Liver (tissue), 3 donors: Measurements from ENCODE around the gene AP1S1.

Experiments
- ATF3 ChIP-seq: IDR thresholded peaks from 2 replicates; pipeline ENCODE4 v1.6.1; 2016; ENCODE audit warnings: antibody characterized with exemption
- CTCF ChIP-seq: fragments of 150-350 bp; IDR thresholded peaks from 2 replicates; pipeline ENCODE4 v1.5.1; 2017; ENCODE audit warnings: improper control_type of control experiment, low read depth, low read length; ENCODE audit not compliant: missing input control
- GABPA ChIP-seq, 2 donors: IDR thresholded peaks in 1 of 2; conservative IDR thresholded peaks in 1 of 2; 2 replicates each; pipeline ENCODE4 v1.6.1; 2016; ENCODE audit warnings: antibody characterized with exemption in 2 of 2, mild to moderate bottlenecking in 1 of 2, moderate library complexity in 1 of 2
- JUND ChIP-seq, 2 donors: IDR thresholded peaks; 2 replicates each; pipeline ENCODE4 v1.6.1; 2016; ENCODE audit warnings: antibody characterized with exemption in 2 of 2
- MAX ChIP-seq: IDR thresholded peaks from 2 replicates; pipeline ENCODE4 v1.6.1; 2016; ENCODE audit warnings: antibody characterized with exemption
- RAD21 ChIP-seq, 2 donors: IDR thresholded peaks; 2 replicates each; pipeline ENCODE4 v1.6.1; 2016; ENCODE audit warnings: antibody characterized with exemption in 2 of 2, mild to moderate bottlenecking in 2 of 2
- REST ChIP-seq: IDR thresholded peaks from 2 replicates; pipeline ENCODE4 v1.6.1; 2016; ENCODE audit warnings: antibody characterized with exemption, mild to moderate bottlenecking
- RXRA ChIP-seq, 2 donors: IDR thresholded peaks; 2 replicates each; pipeline ENCODE4 v1.6.1; 2017 to 2018; ENCODE audit warnings: antibody characterized with exemption in 2 of 2, mild to moderate bottlenecking in 1 of 2
- SP1 ChIP-seq: IDR thresholded peaks from 2 replicates; pipeline ENCODE4 v1.6.1; 2018; ENCODE audit warnings: antibody characterized with exemption, mild to moderate bottlenecking
- TAF1 ChIP-seq: conservative IDR thresholded peaks from 2 replicates; pipeline ENCODE4 v1.6.1; 2016; ENCODE audit warnings: antibody characterized with exemption, mild to moderate bottlenecking
- YY1 ChIP-seq: IDR thresholded peaks from 2 replicates; pipeline ENCODE4 v1.6.1; 2016; ENCODE audit warnings: antibody characterized with exemption, mild to moderate bottlenecking
- ZBTB33 ChIP-seq: IDR thresholded peaks from 2 replicates; pipeline ENCODE4 v1.6.1; 2016; ENCODE audit warnings: antibody characterized with exemption
- donor health status: healthy.
- donor health status: healthy.

- TF ChIP-seq REST (no peak), ATF3 (no peak), RAD21 (IDR thresholded peaks at IDR 0.05) (no peak), CTCF (no peak), YY1 (no peak), SP1 (no peak), TAF1 (no peak), ZBTB33 (no peak), MAX (no peak), JUND (IDR thresholded peaks at IDR 0.05) (no peak), RXRA (IDR thresholded peaks at IDR 0.05) (no peak), GABPA (IDR thresholded peaks at IDR 0.05 in 1 of 2, conservative IDR thresholded peaks at IDR 0.05 in 1 of 2) (no peak)
Observed at GRCh38 chr7:101180130-101180755, 26.0 kb downstream of the AP1S1 start, which contains the start of gene NAT16.
